ENCODE data around the gene CNBP. TPM values are rescaled to one million over a fixed set of nuclear protein-coding genes. Genes with fewer than 3 reads are reported as not detected.

CNBP gene
- total and polyA plus RNA-seq, 2 of the 13 experiments (the other 11 are each of a cell fraction or from before 2014, with no cell fraction given): 282 to 354 TPM

- TF ChIP-seq CCAR2 (optimal IDR thresholded peaks at IDR 0.05; ENCODE audit: low read depth, low read length) (no peak), AGO2 (optimal IDR thresholded peaks at IDR 0.05; ENCODE audit: low read depth, low read length) (no peak), NCOA5 (CRISPR knock-in tag; IDR thresholded peaks at IDR 0.05) (no peak), ZMAT3 (CRISPR knock-in tag; conservative IDR thresholded peaks at IDR 0.05) (no peak), CEBPZ (IDR thresholded peaks at IDR 0.05; ENCODE audit: low read length) (no peak), SSRP1 (CRISPR knock-in tag; IDR thresholded peaks at IDR 0.05) (no peak), ZNF562 (CRISPR knock-in tag; IDR thresholded peaks at IDR 0.05; ENCODE audit: borderline replicate concordance) (no peak), SP140L (CRISPR knock-in tag; IDR thresholded peaks at IDR 0.05; ENCODE audit: borderline replicate concordance) (no peak), ISL2 (CRISPR knock-in tag; IDR thresholded peaks at IDR 0.05) (no peak; the same call in none of the 2 replicates), ATF2 (CRISPR knock-in tag; IDR thresholded peaks at IDR 0.05) (peak; percentile 13; the same call in 1 of the 2 replicates), ZBTB25 (CRISPR knock-in tag; IDR thresholded peaks at IDR 0.05) (0 out of 2 replicates have a peak, but pooled peaks have one; percentile 20), ZNF33B (CRISPR knock-in tag; IDR thresholded peaks at IDR 0.05) (no peak), ZSCAN20 (CRISPR knock-in tag; IDR thresholded peaks at IDR 0.05; ENCODE audit: borderline replicate concordance) (no peak), FOSL1 (CRISPR knock-in tag; IDR thresholded peaks at IDR 0.05; ENCODE audit: borderline replicate concordance) (no peak), ADNP (CRISPR knock-in tag; IDR thresholded peaks at IDR 0.05) (no peak), ZNF256 (CRISPR knock-in tag; conservative IDR thresholded peaks at IDR 0.05) (no peak), NR2F2 (IDR thresholded peaks at IDR 0.05; ENCODE audit: borderline replicate concordance, low read depth) (no peak), HMGA1 (CRISPR knock-in tag; conservative IDR thresholded peaks at IDR 0.05) (no peak), BCLAF1 (IDR thresholded peaks at IDR 0.05) (no peak), TAF1 (CRISPR knock-in tag; IDR thresholded peaks at IDR 0.05) (peak; percentile 46), RBM39 (IDR thresholded peaks at IDR 0.05; ENCODE audit: low read depth, low read length, poor library complexity, severe bottlenecking) (no peak), ZNF468 (CRISPR knock-in tag; IDR thresholded peaks at IDR 0.05) (no peak)
Measured at GRCh38 chr3:129123314-129124060, 60.2 kb downstream of the CNBP start (continued).

Measured in HepG2 (cell line).